Panc1 (cell line): Measurements from ENCODE around the gene HNRNPR.

Source experiments
- CTCF ChIP-seq: fragments of 450-650 bp; IDR thresholded peaks from 2 replicates; pipeline ENCODE4 v1.5.1; 2017; ENCODE audit warnings: mild to moderate bottlenecking
- POLR2AphosphoS5 ChIP-seq: IDR thresholded peaks from 2 replicates; pipeline ENCODE4 v1.6.1; 2012; ENCODE audit warnings: mild to moderate bottlenecking, low read depth, low read length, moderate library complexity
- REST ChIP-seq, 2 experiments: IDR thresholded peaks; 2 replicates each; pipeline ENCODE4 v1.6.1; 2011 to 2012; ENCODE audit warnings: low read depth in 2 of 2, control low read depth in 1 of 2, low read length in 1 of 2, mild to moderate bottlenecking in 1 of 2, moderate library complexity in 1 of 2; ENCODE audit not compliant: insufficient read depth in 1 of 2
- TCF7L2 ChIP-seq: IDR thresholded peaks from 2 replicates; pipeline ENCODE4 v1.6.1; 2011; ENCODE audit warnings: mild to moderate bottlenecking, low read depth, low read length, inconsistent platforms

GRCh38 chr1:23290836-23291565 is 53.1 kb downstream of the HNRNPR start:
- TF ChIP-seq CTCF (no peak), POLR2AphosphoS5 (no peak), REST (IDR thresholded peaks at IDR 0.05; ENCODE audit: insufficient read depth in 1 of 2, low read depth in 2 of 2, low read length in 1 of 2) (no peak), TCF7L2 (no peak)
